ENCODE results near the gene NPRL2. TPM values are rescaled to one million over a fixed set of nuclear protein-coding genes. Genes with fewer than 3 reads are reported as not detected.

The NPRL2 gene
- total RNA-seq, 1 experiment from 2014 or later: 35.4 TPM

- ChIA-PET POLR2A (interaction anchor here (0.6 to 2.2 kb wide), 7 partner anchors 9 to 198 kb away, joined by 3 to 21 read pairs (median 4); partner anchors contain the start of genes RASSF1 and TMEM115), RAD21 (ENCODE audit: low non-redundant PET in 1 of 2, low total read pairs in 2 of 2, uncharacterized antibody in 2 of 2, unreplicated experiment in 2 of 2) (no interaction called here), CTCF (interaction anchor here (0.8 to 3.6 kb wide), 5 partner anchors 9 to 192 kb away, joined by 3 to 24 read pairs (median 7); partner anchors contain the start of gene RASSF1)
- no peaks in the 10 kb centered on the region for H3K9me3 ChIP-seq (ENCODE audit: control insufficient read depth in 1 of 2, insufficient read depth in 1 of 2, low read depth in 1 of 2, low read length in 2 of 2)
- ATAC-seq: no peak
- intact Hi-C loops (cut with micrococcal nuclease): loop anchor here (10.0 kb wide), 1 partner anchor 1035 kb away; the partner anchor contains the start of gene MANF
- peak overlapping the region; percentile 70 for H3K27ac ChIP-seq (ENCODE audit: low read depth, low read length)
- peaks cover 7 to 31% of the 10 kb centered on the region in 2 experiments; a peak in 2 of 4 replicates for H3K36me3 ChIP-seq (ENCODE audit: control insufficient read depth in 1 of 2, insufficient read depth in 2 of 2, low read length in 2 of 2)
- H3K27me3 ChIP-seq (ENCODE audit: insufficient read depth, low read length): no peaks in the 10 kb centered on the region
- H3K4me1 ChIP-seq (ENCODE audit: control insufficient read depth in 1 of 2, insufficient read depth in 2 of 2, low read length in 2 of 2): peaks cover 11 to 43% of the 10 kb centered on the region in 2 experiments
- no peak for DNase-seq (ENCODE audit: low read depth, low spot score)
- peak overlapping the region; percentile 91 for H3K4me2 ChIP-seq (ENCODE audit: low read length)
- H3K79me2 ChIP-seq (ENCODE audit: insufficient read depth, low read length): peaks cover 21% of the 10 kb centered on the region
- H3K9ac ChIP-seq (ENCODE audit: low read length): peak overlapping the region; percentile 72
- TF ChIP-seq REST (IDR thresholded peaks at IDR 0.05; ENCODE audit: low read depth) (no peak), ZNF274 (IDR thresholded peaks at IDR 0.05; ENCODE audit: low read depth, low read length) (no peak), ZBTB33 (IDR thresholded peaks at IDR 0.05; ENCODE audit: extremely low read depth, insufficient replicate concordance, low read length) (no peak), FOSL1 (IDR thresholded peaks at IDR 0.05; ENCODE audit: low read depth) (no peak), SRF (IDR thresholded peaks at IDR 0.05; ENCODE audit: low read depth) (no peak), POLR2A (IDR thresholded peaks at IDR 0.05; ENCODE audit: borderline replicate concordance, extremely low read depth, insufficient read depth, insufficient read length) (no peak), MAX (IDR thresholded peaks at IDR 0.05) (no peak)
- no peaks in the 10 kb centered on the region for H4K20me1 ChIP-seq (ENCODE audit: insufficient read depth)
- H3K9me2 ChIP-seq (ENCODE audit: insufficient read depth): no peaks in the 10 kb centered on the region
- H2AFZ ChIP-seq (ENCODE audit: low read depth, low read length, poor library complexity, severe bottlenecking): no peak overlapping the region
- H3K4me3 ChIP-seq (replicated peaks in 1 of 2; ENCODE audit: low read depth in 1 of 2, low read length in 2 of 2): peak overlapping the region; percentile 73 to 83
- TSS peak; percentile 56 for BruUV-seq (replicated peaks)
These were observed 405 bp downstream of the NPRL2 start for GRCh38 chr3:50350213-50350526.
